ENCODE data around the gene PKP3.

The PKP3 gene

GRCh38 chr11:440065-441042, 46.3 kb downstream of the PKP3 start:
- H3K4me3 ChIP-seq (ENCODE audit: insufficient read depth, low read depth, low read length): no peak overlapping the region
- H3K4me1 ChIP-seq (ENCODE audit: control insufficient read depth, insufficient read depth, low read length): peaks cover 4% of the 10 kb centered on the region
- WGBS, 2 experiments: 93% methylated on average over 27 of the region's 27 CpGs
- H3K27me3 ChIP-seq (ENCODE audit: control insufficient read depth, insufficient read depth, low read length, poor library complexity, severe bottlenecking): no peaks in the 10 kb centered on the region
- H3K9me3 ChIP-seq (ENCODE audit: control insufficient read depth, low read length): no peaks in the 10 kb centered on the region
- no peaks in the 10 kb centered on the region for H3K36me3 ChIP-seq (ENCODE audit: control insufficient read depth, insufficient read depth, low read length)
- H3K27ac ChIP-seq (ENCODE audit: insufficient read depth, low read depth, low read length, poor library complexity, severe bottlenecking): no peak overlapping the region

- Histone ChIP-seq H3K36me3 (ENCODE audit: control insufficient read depth, insufficient read depth, low read length) (no peaks in the 10 kb centered on the region), H3K27ac (ENCODE audit: insufficient read depth, low read depth, low read length, poor library complexity, severe bottlenecking) (no peak overlapping the region), H3K27me3 (ENCODE audit: control insufficient read depth, insufficient read depth, low read length, poor library complexity, severe bottlenecking) (no peaks in the 10 kb centered on the region), H3K9me3 (ENCODE audit: control insufficient read depth, low read length) (no peaks in the 10 kb centered on the region), H3K4me3 (ENCODE audit: insufficient read depth, low read depth, low read length) (no peak overlapping the region), H3K4me1 (ENCODE audit: control insufficient read depth, insufficient read depth, low read length) (peaks cover 4% of the 10 kb centered on the region)
- WGBS, 2 experiments: 85 to 87% methylated on average over 13 of the region's 13 CpGs
Observed at GRCh38 chr11:441043-441417, 47.0 kb downstream of the PKP3 start.

GRCh38 chr11:441418-442274, 47.6 kb downstream of the PKP3 start, which contains the start of gene ANO9:
TSS of gene ANO9 (minus strand) at chr11:442011. CDS start at chr11:441926, 85 bp downstream.
- peaks cover 7% of the 10 kb centered on the region for H3K4me1 ChIP-seq (ENCODE audit: control insufficient read depth, insufficient read depth, low read length)
- H3K4me3 ChIP-seq (ENCODE audit: insufficient read depth, low read depth, low read length): peak within 1 kb of the TSS; percentile 23
- H3K9me3 ChIP-seq (ENCODE audit: control insufficient read depth, low read length): no peaks in the 10 kb centered on the region
- 46 to 50% methylated on average over 35 of the region's 35 CpGs for WGBS, 2 experiments
- H3K27me3 ChIP-seq (ENCODE audit: control insufficient read depth, insufficient read depth, low read length, poor library complexity, severe bottlenecking): no peaks in the 10 kb centered on the region
- H3K27ac ChIP-seq (ENCODE audit: insufficient read depth, low read depth, low read length, poor library complexity, severe bottlenecking): no peak within 1 kb of the TSS
- H3K36me3 ChIP-seq (ENCODE audit: control insufficient read depth, insufficient read depth, low read length): no peaks in the 10 kb centered on the region

GRCh38 chr11:442611-443081, 48.6 kb downstream of the PKP3 start:
- peaks cover 7% of the 10 kb centered on the region for H3K4me1 ChIP-seq (ENCODE audit: control insufficient read depth, insufficient read depth, low read length)
- no peaks in the 10 kb centered on the region for H3K36me3 ChIP-seq (ENCODE audit: control insufficient read depth, insufficient read depth, low read length)
- H3K9me3 ChIP-seq (ENCODE audit: control insufficient read depth, low read length): no peaks in the 10 kb centered on the region
- no peak overlapping the region for H3K27ac ChIP-seq (ENCODE audit: insufficient read depth, low read depth, low read length, poor library complexity, severe bottlenecking)
- no peaks in the 10 kb centered on the region for H3K27me3 ChIP-seq (ENCODE audit: control insufficient read depth, insufficient read depth, low read length, poor library complexity, severe bottlenecking)
- H3K4me3 ChIP-seq (ENCODE audit: insufficient read depth, low read depth, low read length): no peak overlapping the region
- WGBS, 2 experiments: 84 to 86% methylated on average over 16 of the region's 16 CpGs

GRCh38 chr11:443542-444199, 49.7 kb downstream of the PKP3 start:
- Histone ChIP-seq H3K27me3 (ENCODE audit: control insufficient read depth, insufficient read depth, low read length, poor library complexity, severe bottlenecking) (no peaks in the 10 kb centered on the region), H3K27ac (ENCODE audit: insufficient read depth, low read depth, low read length, poor library complexity, severe bottlenecking) (no peak overlapping the region)

GRCh38 chr11:444396-445144, 50.6 kb downstream of the PKP3 start:
- Histone ChIP-seq H3K27me3 (ENCODE audit: control insufficient read depth, insufficient read depth, low read length, poor library complexity, severe bottlenecking) (no peaks in the 10 kb centered on the region), H3K4me3 (ENCODE audit: insufficient read depth, low read depth, low read length) (no peak overlapping the region), H3K9me3 (ENCODE audit: control insufficient read depth, low read length) (no peaks in the 10 kb centered on the region), H3K4me1 (ENCODE audit: control insufficient read depth, insufficient read depth, low read length) (peaks cover 10% of the 10 kb centered on the region), H3K27ac (ENCODE audit: insufficient read depth, low read depth, low read length, poor library complexity, severe bottlenecking) (no peak overlapping the region), H3K36me3 (ENCODE audit: control insufficient read depth, insufficient read depth, low read length) (no peaks in the 10 kb centered on the region)
- WGBS, 2 experiments: 76 to 77% methylated on average over 10 to 11 of the region's 12 CpGs

More at GRCh38 chr11:443542-444199, 49.7 kb downstream of the PKP3 start:
- Histone ChIP-seq H3K4me3 (ENCODE audit: insufficient read depth, low read depth, low read length) (no peak overlapping the region), H3K36me3 (ENCODE audit: control insufficient read depth, insufficient read depth, low read length) (no peaks in the 10 kb centered on the region), H3K9me3 (ENCODE audit: control insufficient read depth, low read length) (no peaks in the 10 kb centered on the region), H3K4me1 (ENCODE audit: control insufficient read depth, insufficient read depth, low read length) (peaks cover 7% of the 10 kb centered on the region)
- 85 to 87% methylated on average over 16 of the region's 16 CpGs for WGBS, 2 experiments

- Histone ChIP-seq H3K9me3 (ENCODE audit: control insufficient read depth, low read length) (no peaks in the 10 kb centered on the region), H3K27me3 (ENCODE audit: control insufficient read depth, insufficient read depth, low read length, poor library complexity, severe bottlenecking) (no peaks in the 10 kb centered on the region), H3K4me1 (ENCODE audit: control insufficient read depth, insufficient read depth, low read length) (peaks cover 10% of the 10 kb centered on the region), H3K36me3 (ENCODE audit: control insufficient read depth, insufficient read depth, low read length) (no peaks in the 10 kb centered on the region), H3K27ac (ENCODE audit: insufficient read depth, low read depth, low read length, poor library complexity, severe bottlenecking) (no peak overlapping the region), H3K4me3 (ENCODE audit: insufficient read depth, low read depth, low read length) (no peak overlapping the region)
- WGBS, 2 experiments: 83 to 84% methylated on average over 20 of the region's 20 CpGs
Observed at GRCh38 chr11:445765-446588, 52.0 kb downstream of the PKP3 start.

- WGBS, 2 experiments: 89 to 90% methylated on average over 7 of the region's 7 CpGs
- Histone ChIP-seq H3K27ac (ENCODE audit: insufficient read depth, low read depth, low read length, poor library complexity, severe bottlenecking) (no peak overlapping the region), H3K4me1 (ENCODE audit: control insufficient read depth, insufficient read depth, low read length) (peaks cover 11% of the 10 kb centered on the region)
Observed at GRCh38 chr11:446891-447290, 52.9 kb downstream of the PKP3 start.

More at GRCh38 chr11:446891-447290, 52.9 kb downstream of the PKP3 start:
- H3K36me3 ChIP-seq (ENCODE audit: control insufficient read depth, insufficient read depth, low read length): no peaks in the 10 kb centered on the region
- H3K27me3 ChIP-seq (ENCODE audit: control insufficient read depth, insufficient read depth, low read length, poor library complexity, severe bottlenecking): no peaks in the 10 kb centered on the region
- no peak overlapping the region for H3K4me3 ChIP-seq (ENCODE audit: insufficient read depth, low read depth, low read length)
- no peaks in the 10 kb centered on the region for H3K9me3 ChIP-seq (ENCODE audit: control insufficient read depth, low read length)
